HG02981 (cell line): ENCODE results near the gene MTHFD2L.
"Not testable (repeated sequence)": the region's sequence is repeated elsewhere in the genome, so short reads cannot be mapped to it uniquely, and the experiment has no call there.

Experiments used
- ATAC-seq: cut with Tn5 transposase; IDR thresholded peaks from one replicate; pipeline ENCODE4 v1.9.1; 2021; ENCODE audit warnings: mild to moderate bottlenecking, moderate library complexity; ENCODE audit not compliant: unreplicated experiment

MTHFD2L gene

DNA sequence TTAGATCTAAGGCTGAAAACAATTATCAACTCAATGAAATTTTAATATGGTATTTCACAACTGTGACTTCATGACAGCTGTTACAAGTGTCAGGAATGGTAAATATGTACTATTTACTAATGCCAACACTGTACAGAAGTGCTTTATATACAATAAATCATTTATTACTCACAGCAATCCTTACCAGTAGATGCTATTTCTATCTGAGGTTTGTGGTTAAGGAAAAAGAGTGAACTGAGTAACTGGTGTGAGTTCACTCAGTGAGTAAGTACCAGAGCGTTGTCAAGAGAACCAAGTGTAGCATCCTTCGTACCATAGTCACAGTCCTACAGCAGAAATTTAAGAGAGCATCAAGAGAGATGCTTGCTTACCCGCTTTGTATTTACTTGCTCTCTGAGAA lies 23.3 kb downstream of the MTHFD2L start:
- ATAC-seq: no peak

DNA sequence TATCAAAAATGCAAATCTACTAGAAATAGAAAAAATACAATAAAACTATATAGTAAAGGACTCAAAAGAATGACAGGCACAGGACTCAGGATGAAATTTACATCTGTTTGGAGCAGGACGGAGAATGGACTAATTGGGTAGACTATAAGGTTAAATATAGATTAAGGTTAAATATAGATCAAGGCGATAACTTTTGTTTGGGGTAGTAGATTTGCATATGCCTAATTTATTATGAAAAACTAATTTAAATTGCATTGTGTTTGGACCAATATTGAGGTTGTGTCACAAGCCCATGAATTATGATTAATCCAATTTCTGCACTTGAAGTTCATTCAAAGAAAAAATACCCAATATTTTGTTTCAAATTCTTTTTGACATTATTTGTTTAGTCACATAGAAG lies 31.0 kb downstream of the MTHFD2L start:
- ATAC-seq: no peak

DNA sequence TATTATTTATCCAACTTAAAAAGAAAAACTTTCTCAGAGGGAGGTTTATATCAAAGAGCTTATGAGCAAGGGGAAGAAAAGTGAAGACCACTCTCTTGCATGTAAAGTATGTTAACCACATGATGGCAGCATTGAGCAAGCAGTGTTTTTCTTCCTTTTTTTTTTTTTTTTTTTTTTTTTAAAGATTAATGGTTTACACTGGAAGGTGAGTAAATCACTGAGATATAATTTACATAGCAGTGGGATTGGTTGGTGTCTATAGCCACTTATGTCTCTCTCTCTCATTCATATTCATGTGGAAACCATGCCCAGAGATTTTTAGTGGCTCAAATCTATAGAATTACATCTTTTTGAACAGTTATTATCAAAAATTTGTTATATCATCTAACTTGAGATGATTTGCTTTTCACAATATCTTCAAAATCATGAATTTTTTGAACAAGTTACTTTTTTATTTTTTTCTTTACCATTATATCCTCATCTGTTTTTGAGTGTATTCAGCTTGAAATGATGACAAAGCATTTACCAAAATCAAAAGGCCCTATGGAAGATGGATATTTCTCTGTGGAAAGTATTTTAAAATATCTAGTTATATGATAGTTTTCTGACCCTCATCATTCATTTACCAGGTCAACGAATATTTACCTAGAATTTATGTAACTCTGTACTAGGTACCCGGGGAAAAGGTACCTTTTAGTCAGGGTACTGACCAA lies 31.6 kb downstream of the MTHFD2L start:
- peak; percentile 70 for ATAC-seq

DNA sequence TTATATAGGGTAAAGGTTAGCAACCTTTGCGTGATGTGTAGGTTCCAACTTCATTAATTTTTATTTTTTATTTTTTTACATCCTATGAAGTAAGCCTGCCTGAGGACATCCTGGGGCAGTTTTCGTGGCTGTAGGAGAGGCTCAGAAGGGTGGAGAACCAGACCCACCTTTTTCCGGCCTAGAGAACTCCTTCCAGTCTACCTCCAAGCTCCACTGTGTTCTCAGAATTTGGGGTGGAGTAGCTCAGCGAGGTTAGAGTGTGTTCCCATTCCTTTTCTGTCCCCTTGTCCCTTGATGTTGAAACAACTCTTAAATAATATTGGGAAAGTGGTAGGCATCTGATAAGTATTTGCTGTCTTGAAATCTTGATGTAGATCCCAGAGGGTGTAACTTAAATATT lies 32.4 kb downstream of the MTHFD2L start:
- no peak for ATAC-seq

DNA sequence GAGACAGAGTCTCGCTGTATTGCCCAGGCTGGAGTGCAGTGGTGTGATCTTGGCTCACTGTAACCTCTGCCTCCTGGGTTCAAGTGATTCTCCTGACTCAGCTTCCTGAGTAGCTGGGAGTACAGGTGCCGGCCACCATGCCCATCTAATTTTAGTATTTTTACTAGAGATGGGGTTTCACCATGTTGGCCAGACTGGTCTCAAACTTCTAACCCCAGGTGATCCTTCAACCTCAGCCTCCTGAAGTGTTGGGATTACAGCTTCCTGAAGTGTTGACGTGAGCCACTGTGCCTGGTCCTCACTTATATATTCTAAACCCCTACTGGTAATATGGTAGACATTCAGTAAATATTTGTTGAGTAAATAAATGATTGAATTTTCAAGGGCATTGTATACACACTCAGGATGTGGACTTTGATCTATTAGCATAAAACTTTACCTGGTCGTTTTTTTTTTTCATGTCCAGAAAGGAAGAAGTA lies 33.0 kb downstream of the MTHFD2L start:
- ATAC-seq: no peak

DNA sequence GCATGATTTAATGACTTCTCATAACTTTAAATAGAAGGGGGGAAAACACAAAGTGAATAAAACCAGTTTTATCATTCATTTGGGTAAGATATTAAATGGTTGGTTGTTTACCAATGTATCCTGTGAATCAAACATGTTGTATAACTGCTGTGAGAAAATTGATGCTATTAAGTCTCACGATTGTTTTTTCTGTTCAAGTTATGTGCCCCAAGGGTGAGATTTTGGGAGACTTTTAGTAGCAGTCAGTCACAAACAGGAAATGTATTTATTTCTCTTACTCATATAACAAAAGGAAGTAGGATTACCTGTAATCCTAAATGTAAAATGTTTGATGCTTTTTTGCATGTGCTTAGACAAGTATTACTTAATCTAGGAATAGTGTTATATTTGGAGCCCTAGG lies 39.2 kb downstream of the MTHFD2L start:
- ATAC-seq: no peak

DNA sequence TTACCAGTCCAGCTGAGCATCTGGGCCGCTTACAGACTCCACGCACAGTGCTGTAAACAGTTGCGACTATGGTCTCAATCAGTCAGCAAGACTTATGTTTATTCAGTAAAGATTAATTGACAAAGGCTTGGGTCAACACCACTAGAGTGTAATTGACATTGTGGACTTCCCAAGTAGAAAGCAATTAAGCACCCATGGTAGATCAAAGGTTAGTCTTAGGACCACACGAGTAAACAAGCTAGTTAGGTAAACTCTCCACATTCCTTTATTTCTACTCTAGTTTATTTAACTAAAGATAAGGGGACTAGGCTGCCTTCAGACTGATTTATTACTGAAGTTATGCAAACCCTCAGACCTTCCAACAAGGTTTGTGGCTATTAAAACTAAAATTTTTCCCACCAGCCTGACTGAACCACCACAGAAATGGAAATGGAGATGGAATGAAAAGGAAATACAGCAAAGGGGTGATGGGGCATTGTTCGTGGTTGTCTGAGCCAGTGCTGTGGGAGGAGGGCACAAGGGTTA lies 44.2 kb downstream of the MTHFD2L start:
- ATAC-seq: no peak

DNA sequence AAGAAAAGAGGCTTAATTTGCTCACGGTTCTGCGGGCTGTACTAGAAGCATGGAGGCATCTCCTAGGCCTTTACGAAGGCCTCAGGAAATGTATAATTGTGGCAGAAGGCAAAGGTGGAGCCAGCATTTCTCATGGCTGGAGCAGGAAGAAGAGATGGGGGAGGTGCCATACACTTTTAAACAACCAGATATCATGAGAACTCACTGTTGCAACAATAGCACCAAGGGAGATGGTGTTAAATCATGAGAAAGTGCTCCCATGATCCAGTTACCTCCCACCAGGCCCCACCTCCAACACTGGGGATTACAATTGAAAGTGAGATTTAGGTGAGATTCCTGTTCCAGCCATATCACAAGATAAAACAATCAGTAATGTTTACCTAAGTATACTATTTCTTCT lies 45.5 kb downstream of the MTHFD2L start:
- no peak for ATAC-seq

DNA sequence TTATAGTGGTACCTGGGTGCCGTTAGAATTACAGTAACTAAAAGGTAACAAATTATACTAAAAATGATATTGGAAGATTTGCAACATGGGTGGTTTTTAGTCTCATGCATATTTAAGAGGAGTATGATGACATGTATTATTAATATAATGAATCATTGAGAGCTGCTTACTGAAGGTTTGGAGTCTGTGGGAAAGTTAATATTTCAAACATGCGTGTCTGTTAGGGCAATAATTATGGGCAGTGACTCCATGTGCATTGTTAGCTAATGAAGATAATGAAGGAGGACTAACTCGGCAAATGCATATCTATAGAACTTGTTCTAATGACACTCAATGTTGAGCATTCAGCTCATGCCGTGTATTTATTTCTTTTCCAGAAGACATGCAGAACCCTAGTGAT lies 47.1 kb downstream of the MTHFD2L start:
- ATAC-seq: no peak

DNA sequence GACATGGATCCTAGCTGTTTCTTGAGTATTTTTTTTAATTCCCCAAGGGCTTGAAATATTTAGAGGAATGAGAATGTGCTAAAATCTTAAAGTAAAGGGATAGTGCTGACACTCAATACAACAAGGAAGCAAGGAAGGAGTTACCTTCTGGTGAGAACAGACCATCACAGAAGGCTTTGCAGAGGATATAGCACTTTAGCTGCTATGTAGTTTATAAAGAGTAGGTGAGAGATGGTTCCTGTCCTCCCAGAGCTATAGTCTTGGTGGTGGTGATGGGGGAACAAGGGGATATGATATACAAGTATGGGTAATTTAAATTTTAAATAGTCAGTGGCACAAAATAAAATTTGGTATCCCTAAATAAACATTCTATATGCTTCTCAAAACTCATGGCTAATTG lies 47.6 kb downstream of the MTHFD2L start:
- ATAC-seq: no peak

DNA sequence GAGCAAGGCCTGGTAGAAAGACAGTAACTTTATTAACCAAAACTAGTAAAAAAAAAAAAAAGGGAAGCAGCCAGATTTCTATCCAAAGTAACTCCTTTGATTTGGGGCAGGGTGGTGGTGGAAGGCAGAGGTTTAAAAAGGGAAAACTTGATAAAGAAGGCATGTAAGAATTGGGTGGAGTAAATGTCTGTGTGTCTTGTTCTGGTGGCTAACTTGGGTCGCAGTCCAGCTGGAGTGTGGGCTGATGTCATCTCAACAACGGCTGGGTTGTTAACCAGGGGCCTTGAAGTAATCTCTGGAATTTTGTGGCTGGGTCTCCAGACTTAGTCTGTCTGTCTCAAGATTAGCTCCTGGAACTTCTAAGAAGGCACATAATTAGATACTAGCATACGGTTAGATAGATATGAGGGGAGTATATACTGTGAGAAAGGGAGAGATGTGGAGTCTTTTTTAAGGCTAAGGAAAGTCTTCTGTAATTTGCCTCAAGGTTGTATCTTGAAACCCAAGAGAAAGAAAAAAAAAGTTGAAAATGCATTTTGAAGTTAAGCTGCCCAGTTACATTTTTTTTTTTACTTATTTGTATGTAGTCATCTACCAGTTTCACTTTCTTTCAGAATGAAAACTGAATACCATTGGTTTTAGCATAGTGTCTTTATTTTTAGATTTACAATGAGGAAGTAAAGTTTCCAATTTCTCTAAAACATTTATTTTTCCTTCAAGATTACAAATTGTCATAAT lies 48.3 kb downstream of the MTHFD2L start:
- ATAC-seq: peak; percentile 76

DNA sequence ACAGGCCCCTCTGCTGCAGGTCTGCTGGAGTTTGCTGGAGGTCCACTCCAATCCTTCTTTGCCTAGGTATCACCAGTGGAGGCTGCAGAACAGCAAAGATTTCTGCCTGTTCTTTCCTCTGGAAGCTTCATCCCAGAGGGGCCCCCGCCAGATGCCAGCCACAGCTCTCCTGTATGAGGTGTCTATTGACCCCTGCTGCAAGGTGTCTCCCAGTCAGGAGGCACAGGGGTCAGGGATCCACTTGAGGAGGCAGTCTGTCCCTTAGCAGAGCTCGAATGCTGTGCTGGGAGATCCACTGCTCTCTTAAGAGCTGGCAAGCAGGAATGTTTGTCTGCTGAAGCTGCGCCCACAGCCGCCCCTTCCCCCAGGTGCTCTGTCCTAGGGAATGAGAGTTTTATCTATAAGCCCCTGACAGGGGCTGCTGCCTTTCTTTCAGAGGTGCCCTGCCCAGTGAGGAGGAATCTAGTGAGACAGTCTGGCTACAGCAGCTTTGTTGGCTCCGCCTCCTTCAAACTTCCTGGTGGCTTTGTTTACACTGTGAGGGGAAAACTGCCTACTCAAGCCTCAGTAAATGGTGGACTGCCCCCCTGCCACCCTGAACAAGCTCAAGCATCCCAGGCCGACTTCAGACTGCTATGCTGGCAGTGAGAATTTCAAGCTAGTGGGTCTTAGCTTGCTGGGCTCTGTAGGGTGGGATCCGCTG lies 56.7 kb downstream of the MTHFD2L start:
- ATAC-seq: not testable (repeated sequence)

DNA sequence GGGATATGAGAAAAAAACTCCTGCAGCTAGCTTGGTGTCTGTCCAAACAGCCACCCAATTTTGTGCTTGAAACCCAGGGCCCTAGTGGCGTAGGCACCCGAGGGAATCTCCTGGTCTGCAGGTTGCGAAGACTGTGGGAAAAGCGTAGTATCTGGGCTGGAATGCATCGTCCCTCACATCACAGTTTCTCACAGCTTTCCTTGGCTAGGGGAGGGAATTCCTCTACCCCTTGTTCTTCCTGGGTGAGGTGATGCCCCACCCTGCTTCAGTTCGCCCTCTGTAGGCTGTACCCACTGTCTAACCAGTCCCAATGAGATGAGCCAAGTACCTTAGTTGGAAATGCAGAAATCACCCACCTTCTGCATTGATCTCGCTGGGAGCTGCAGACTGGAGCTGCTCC lies 57.3 kb downstream of the MTHFD2L start:
- not testable (repeated sequence) for ATAC-seq

DNA sequence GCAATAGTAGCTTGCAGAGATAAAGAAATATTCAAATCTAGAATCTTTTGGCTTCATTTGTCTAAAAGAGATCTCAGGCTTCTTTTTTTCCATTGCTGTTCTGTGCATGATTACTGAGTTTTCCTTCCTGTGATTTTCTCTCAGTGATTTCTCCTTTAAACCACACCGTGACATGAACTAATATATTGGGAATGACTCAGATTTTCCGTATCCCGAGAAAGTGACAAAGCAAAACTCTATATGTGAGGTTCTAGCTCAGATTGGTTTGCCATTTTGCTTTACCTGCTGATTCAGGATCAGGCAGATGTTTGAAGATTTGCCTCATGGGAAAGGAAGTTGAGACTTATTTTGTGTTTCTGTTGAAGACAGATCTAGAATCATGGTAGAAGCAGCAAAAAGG lies 59.4 kb downstream of the MTHFD2L start:
- ATAC-seq: no peak

DNA sequence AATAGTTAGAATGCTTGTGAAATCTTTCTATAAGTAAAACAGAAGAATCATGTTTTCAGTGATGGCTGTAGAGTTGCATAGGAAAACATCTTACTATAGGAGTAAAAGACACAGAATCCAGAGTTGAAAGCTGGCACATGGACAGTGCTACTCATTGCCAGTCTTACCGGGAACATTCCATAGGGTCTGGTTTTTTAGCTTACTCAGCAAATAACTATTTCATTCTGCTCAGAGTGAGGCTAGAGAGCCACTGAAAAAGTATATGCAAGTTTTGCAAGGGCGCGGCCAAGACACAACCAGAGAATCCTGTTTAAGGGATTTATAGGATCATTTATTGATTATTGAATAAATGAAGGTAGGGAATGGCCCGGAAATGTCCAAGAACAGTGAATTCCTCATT lies 60.3 kb downstream of the MTHFD2L start:
- ATAC-seq: no peak

DNA sequence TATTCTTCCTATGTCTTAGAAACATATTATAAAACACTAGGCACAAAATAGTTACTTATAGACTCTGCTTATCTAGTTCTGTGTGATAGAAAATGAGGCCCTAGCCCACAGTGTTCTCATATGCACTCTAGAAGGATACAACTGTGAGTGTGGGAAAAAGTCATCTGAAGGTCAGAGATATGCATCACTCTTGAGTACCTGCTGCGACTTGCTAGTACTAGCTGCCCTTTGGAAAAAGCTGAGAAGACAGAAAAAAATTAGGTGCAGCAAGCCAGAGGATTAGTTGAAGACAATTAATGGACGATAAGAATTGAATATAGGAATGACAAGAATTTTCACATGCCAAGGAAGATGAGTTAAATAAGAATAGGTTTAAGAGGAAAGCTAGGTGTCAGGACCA lies 61.3 kb downstream of the MTHFD2L start:
- no peak for ATAC-seq

DNA sequence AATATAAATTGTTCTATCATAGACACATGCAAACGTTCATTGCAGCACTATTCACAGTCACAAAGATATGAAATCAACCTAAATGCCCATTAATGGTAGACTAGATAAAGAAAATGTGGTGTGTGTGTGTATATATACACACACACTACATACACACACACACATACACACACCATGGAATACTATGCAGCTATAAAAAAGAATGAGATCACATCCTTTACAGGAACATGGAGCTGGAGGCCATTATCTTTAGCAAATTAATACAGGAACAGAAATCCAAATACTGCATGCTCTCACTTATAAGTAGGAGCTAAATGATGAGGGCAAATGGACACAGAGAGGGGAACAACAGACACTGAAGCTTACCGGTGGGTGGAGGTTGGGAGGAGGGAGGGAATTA lies 65.2 kb downstream of the MTHFD2L start:
- no peak for ATAC-seq

DNA sequence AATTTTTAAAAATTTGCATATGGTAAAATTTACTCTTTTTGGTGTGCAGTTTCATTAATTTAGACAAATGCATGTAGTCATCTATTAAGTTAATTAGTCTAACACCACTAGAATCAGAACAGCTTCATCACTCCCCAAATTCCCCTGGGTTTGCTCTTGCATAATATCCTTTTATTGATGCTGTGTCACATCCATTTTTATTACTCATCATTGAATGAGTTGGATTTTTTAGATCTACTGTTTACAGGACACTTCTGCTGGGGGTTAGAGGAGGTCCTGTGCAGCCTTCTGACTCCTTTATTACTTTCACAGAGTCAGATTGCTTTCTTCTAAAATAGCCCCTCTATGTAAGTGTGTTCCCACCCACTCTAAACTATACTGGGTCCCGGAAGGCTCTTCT lies 65.9 kb downstream of the MTHFD2L start:
- ATAC-seq: no peak

DNA sequence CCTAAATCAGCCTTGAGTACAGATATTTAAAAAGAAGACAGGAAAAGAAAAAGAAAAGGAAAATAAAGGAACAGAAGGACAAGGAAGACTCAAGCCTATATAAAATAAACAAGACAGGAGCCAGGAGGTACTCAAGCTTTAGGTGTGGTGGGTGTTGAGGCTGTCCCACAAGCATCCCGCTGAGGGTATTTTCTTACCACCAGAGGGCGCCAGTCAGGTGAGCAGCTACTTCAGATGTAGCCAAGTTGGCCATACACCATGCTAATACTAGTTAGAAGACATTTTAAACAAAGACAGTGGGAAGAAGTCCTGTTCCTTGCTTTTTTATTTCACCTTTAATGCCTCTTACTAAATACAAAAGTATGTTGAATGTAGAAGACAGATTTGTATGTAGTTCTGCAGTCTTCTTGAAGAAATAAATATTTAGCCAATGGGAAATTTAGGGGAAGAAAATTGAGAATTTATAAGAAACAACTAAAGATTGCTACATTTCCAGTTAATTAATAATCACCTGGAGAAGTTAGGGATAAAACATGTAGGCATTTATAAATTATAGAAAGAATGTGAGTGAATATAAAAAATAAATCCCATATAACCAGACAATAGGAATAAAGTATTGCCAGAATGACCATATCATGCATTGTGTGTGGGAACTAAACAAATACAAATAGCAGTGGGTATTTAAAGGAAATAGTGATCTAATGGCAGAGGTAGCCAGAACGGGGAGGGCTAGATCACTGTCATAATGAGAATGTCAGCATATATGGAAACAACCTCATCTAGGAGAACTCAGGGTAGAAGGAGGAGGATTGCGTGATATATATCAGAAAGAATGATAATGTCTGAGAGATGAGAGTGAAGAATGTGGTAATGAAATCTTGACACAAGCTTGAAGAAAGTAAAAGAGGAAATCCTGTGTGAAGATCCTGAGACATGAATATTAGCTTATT lies 71.0 kb downstream of the MTHFD2L start:
- peak; percentile 85 for ATAC-seq

DNA sequence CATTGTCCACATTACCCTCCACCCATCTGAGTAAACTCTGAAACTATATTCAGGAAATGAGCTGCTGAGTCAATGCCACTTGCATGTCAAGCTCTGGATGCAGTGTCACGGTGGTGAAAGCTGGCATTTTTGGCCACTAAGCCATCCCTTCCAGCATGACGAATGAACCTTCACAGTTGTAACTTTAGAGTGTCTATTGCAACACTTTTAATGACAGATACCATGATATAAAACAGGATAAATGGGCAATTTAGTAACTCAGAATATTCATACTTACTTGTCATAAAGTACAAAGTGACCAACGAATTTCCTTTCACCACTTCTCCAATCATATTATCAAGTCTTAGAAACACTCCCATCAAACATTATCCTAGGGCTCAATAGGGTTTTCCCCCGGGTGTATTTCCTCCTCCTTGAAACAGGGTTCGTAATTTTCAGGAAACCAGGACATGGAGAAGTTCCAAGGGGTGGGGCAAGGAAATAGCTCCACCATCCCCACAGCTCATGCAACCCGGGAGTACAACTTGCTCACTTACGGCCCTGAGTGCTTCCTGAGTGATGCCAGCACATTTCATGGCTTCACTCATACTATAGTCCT lies 73.1 kb downstream of the MTHFD2L start:
- peak; percentile 51 for ATAC-seq
